ENCODE results near the gene ATAD1.

DNA sequence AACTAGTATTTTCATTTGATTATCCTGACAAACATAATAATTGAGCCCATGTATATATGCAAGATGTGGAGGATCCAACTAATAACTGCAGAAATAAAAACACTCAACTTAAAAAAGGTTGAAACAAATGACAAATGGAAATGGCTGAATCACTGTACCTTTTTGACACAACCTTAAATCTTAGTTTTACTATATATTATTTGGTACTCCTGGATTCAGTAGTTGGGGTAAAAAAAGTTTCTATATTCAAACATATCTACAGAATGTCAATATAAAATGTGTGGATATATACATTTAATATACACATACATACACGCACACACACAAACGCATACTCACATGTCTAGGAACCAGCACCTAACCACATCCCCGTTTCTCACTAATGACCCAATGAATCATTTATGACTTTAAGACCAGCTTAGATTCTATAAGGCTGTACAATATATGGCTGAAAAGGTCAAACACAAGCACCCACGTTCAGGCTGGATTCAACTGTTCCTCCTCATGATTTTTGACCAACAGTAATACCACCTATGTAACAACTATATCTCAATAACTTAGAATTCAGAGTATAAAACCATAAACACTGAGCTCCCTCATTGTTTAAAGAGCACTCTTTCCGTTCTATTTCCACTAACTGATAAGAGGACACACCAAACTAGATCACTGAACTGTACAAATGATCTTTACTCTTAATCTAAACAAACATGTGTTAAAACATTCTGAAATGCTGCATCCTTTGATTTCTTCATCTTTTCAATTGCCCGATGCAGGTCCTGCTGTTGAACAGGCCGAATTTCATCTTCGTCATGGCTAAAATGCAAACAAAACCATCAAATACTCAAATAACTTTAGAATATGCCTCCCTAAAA is 63.8 kb downstream of the ATAD1 start:
- TF ChIP-seq, protein P1, sequence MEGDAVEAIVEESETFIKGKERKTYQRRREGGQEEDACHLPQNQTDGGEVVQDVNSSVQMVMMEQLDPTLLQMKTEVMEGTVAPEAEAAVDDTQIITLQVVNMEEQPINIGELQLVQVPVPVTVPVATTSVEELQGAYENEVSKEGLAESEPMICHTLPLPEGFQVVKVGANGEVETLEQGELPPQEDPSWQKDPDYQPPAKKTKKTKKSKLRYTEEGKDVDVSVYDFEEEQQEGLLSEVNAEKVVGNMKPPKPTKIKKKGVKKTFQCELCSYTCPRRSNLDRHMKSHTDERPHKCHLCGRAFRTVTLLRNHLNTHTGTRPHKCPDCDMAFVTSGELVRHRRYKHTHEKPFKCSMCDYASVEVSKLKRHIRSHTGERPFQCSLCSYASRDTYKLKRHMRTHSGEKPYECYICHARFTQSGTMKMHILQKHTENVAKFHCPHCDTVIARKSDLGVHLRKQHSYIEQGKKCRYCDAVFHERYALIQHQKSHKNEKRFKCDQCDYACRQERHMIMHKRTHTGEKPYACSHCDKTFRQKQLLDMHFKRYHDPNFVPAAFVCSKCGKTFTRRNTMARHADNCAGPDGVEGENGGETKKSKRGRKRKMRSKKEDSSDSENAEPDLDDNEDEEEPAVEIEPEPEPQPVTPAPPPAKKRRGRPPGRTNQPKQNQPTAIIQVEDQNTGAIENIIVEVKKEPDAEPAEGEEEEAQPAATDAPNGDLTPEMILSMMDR (IDR thresholded peaks at IDR 0.05; ENCODE audit: insufficient read depth, low read depth, low read length) = no peak
- TF ChIP-seq EZH2 (IDR thresholded peaks at IDR 0.05; ENCODE audit: insufficient read depth, low read length) = no peak

Data from astrocyte (in vitro differentiated cells and primary cell).